Smooth muscle cell (in vitro differentiated cells): ENCODE measurements around the gene SEBOX. TPM values are rescaled to one million over a fixed set of nuclear protein-coding genes. Genes with fewer than 3 reads are reported as not detected.

ENCODE experiments used
- DNase-seq: peaks from one replicate; lab custom pipeline; 2025; ENCODE audit not compliant: unreplicated experiment; lab: John Stamatoyannopoulos, UW
- H2AFZ ChIP-seq: fragments of 200-600 bp; sonication (generic); 2 replicates; pipeline ENCODE4 v1.6.0; 2016; ENCODE audit warnings: antibody characterized with exemption, low read depth, mild to moderate bottlenecking
- H3F3A ChIP-seq: fragments of 200-600 bp; sonication (generic); 2 replicates; pipeline ENCODE4 v1.6.0; 2017; ENCODE audit warnings: antibody characterized with exemption, low read depth
- H3K27ac ChIP-seq: fragments of 200-600 bp; sonication (generic); 2 replicates; pipeline ENCODE4 v1.5.1; 2016; ENCODE audit warnings: low read depth, mild to moderate bottlenecking
- H3K27me3 ChIP-seq: fragments of 200-600 bp; sonication (generic); 2 replicates; pipeline ENCODE4 v1.6.1; 2016; ENCODE audit warnings: low read depth, mild to moderate bottlenecking
- H3K36me3 ChIP-seq: fragments of 200-600 bp; sonication (generic); 2 replicates; pipeline ENCODE4 v1.5.1; 2016; ENCODE audit warnings: low read depth
- H3K4me1 ChIP-seq: fragments of 200-600 bp; sonication (generic); 2 replicates; pipeline ENCODE4 v1.5.1; 2016; ENCODE audit warnings: low read depth
- H3K4me2 ChIP-seq: fragments of 200-600 bp; sonication (generic); 2 replicates; pipeline ENCODE4 v1.6.0; 2016; ENCODE audit warnings: mild to moderate bottlenecking
- H3K4me3 ChIP-seq: fragments of 200-600 bp; sonication (generic); 2 replicates; pipeline ENCODE4 v1.5.1; 2016; ENCODE audit warnings: mild to moderate bottlenecking
- H3K79me2 ChIP-seq: fragments of 200-600 bp; sonication (generic); 2 replicates; pipeline ENCODE4 v1.6.0; 2016; ENCODE audit warnings: low read depth, mild to moderate bottlenecking
- H3K9ac ChIP-seq: fragments of 200-600 bp; sonication (generic); 2 replicates; pipeline ENCODE4 v1.6.0; 2016; ENCODE audit warnings: low read depth
- H3K9me3 ChIP-seq: fragments of 200-600 bp; sonication (generic); replicated peaks from 2 replicates; pipeline ENCODE4 v1.5.1; 2016; ENCODE audit warnings: low read depth
- H4K20me1 ChIP-seq: fragments of 200-600 bp; sonication (generic); 2 replicates; pipeline ENCODE4 v1.6.0; 2016; ENCODE audit warnings: low read depth
- WGBS: methylation state at CpG from one replicate; pipeline ENCODE4 v1.1.7; 2016; ENCODE audit warnings: low lambda C conversion rate; 5-methylcytosine and 5-hydroxymethylcytosine counted together
- polyA plus RNA-seq: library from polyadenylated mRNA; unstranded; fragments of >200 nt; fragmentation: Nextera tagmentation; extraction: Ambion mirVana; gene quantifications from 2 replicates; pipeline ENCODE4 v1.2.1, GENCODE V29; 2016
- total RNA-seq: library from RNA; depleted of rRNA; stranded (reverse); fragments of >200 nt; gene quantifications from 2 replicates; pipeline ENCODE4 v1.2.3, GENCODE V29; 2014
- TF ChIP-seq, protein P1 (sequence below): fragments of 200-600 bp; sonication (generic); IDR thresholded peaks from 2 replicates; pipeline ENCODE4 v1.5.1; 2017; ENCODE audit warnings: borderline replicate concordance, mild to moderate bottlenecking, antibody characterized with exemption; ENCODE audit not compliant: insufficient read depth, poor library complexity, severe bottlenecking

Gene SEBOX
- total and polyA plus RNA-seq, 2 experiments from 2014 or later, result not detected

DNA sequence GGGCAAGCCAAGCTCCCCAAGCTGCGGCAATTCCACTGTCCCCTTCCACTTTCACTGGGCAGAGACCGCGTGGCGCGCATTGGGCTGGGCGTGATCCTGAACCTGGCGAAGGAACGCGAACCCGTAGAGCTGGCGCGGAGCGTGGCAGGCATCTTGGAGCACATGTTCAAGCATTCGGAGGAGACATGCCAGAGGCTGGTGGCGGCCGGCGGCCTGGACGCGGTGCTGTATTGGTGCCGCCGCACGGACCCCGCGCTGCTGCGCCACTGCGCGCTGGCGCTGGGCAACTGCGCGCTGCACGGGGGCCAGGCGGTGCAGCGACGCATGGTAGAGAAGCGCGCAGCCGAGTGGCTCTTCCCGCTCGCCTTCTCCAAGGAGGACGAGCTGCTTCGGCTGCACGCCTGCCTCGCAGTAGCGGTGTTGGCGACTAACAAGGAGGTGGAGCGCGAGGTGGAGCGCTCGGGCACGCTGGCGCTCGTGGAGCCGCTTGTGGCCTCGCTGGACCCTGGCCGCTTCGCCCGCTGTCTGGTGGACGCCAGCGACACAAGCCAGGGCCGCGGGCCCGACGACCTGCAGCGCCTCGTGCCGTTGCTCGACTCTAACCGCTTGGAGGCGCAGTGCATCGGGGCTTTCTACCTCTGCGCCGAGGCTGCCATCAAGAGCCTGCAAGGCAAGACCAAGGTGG, 16.3 kb upstream of the SEBOX start:
- Histone ChIP-seq H2AFZ (no peak overlapping the region), H3F3A (no peaks in the 10 kb centered on the region), H3K27me3 (peaks cover 27% of the 10 kb centered on the region), H3K4me1 (no peaks in the 10 kb centered on the region), H3K9ac (no peak overlapping the region), H3K9me3 (no peaks in the 10 kb centered on the region), H3K4me3 (peak overlapping the region; percentile 10), H3K36me3 (no peaks in the 10 kb centered on the region), H3K4me2 (peak overlapping the region; percentile 68), H3K79me2 (no peaks in the 10 kb centered on the region), H3K27ac (no peak overlapping the region), H4K20me1 (peaks cover 75% of the 10 kb centered on the region)
- WGBS, result 28% methylated on average over 71 of the region's 72 CpGs
- TF ChIP-seq, protein P1, sequence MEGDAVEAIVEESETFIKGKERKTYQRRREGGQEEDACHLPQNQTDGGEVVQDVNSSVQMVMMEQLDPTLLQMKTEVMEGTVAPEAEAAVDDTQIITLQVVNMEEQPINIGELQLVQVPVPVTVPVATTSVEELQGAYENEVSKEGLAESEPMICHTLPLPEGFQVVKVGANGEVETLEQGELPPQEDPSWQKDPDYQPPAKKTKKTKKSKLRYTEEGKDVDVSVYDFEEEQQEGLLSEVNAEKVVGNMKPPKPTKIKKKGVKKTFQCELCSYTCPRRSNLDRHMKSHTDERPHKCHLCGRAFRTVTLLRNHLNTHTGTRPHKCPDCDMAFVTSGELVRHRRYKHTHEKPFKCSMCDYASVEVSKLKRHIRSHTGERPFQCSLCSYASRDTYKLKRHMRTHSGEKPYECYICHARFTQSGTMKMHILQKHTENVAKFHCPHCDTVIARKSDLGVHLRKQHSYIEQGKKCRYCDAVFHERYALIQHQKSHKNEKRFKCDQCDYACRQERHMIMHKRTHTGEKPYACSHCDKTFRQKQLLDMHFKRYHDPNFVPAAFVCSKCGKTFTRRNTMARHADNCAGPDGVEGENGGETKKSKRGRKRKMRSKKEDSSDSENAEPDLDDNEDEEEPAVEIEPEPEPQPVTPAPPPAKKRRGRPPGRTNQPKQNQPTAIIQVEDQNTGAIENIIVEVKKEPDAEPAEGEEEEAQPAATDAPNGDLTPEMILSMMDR, result peak; percentile 34
- DNase-seq, result no peak

DNA sequence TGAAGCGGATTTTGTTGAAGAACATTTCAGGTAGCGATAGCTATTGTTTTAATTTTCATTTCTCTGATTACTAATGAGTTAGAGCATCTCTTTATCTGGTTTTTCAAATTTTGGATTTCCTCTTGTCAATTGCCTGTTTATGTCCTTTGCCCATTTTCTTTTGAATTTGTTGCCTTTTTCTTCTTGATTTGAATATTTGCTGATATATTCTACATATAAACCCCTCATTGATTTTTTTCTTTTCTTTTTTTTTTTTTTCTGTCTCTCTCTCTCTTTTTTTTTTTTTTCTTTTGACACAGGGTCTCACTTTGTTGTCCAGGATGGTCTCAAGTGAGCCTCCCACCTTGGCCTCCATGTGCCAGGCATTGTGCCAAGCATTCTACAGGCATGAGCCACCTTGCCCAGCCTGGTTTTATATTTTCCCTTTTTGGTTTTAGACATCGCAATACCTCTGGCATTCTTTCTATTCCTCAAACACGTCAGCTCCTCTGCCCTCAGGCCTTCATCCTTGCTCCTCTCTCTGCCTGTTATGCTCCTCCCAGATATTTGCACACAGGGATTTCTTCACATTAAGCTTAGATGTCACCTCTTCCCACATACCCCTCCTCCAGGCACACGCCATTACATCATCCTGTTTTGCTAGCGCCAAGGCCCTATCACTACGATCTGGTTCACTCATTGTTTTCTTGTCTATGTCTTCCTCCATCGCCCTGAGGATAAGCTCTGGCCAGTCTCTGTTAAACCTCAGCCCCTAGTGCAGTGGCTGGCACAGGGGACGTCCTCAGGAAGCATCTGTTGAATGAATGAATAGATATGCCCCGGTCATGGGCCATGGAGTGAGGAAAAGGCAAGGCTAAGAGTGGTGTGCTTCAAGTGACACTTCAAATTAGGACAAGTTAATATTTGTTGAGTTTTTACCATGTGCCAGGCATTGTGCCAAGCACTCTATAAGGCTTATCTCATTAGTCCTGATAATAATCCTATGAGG, 15.1 kb upstream of the SEBOX start:
- Histone ChIP-seq H3K4me1 (no peaks in the 10 kb centered on the region), H3K36me3 (no peaks in the 10 kb centered on the region), H3K79me2 (no peaks in the 10 kb centered on the region), H2AFZ (no peak overlapping the region), H3K9ac (no peak overlapping the region), H3K4me3 (no peak overlapping the region), H3K27ac (no peak overlapping the region), H3K9me3 (no peaks in the 10 kb centered on the region), H4K20me1 (peaks cover 80% of the 10 kb centered on the region), H3K4me2 (peak overlapping the region; percentile 21), H3K27me3 (peaks cover 27% of the 10 kb centered on the region), H3F3A (no peaks in the 10 kb centered on the region)
- 65% methylated on average over 10 of the region's 10 CpGs for WGBS
- TF ChIP-seq, protein P1, result no peak
- no peak for DNase-seq

DNA sequence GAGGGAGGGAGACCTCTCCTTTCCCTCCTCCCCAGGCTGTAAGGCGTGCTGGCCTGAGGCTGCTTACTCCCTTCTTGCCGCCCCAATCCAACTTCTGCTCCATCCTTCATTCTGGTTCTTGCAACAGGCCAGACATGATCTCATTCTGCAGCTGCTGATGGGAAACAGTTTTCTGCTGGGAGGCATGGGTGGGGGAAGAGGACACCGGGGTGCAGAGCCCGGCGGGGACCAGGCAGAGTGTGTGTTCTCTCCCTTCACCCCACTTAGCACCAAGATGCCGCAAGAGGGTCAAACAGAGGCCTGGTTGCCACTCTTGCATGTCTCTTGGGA, 7.9 kb upstream of the SEBOX start:
- Histone ChIP-seq H3K36me3 (no peaks in the 10 kb centered on the region), H3F3A (peaks cover 5% of the 10 kb centered on the region), H3K27ac (no peak overlapping the region), H3K4me2 (peak overlapping the region; percentile 94), H2AFZ (no peak overlapping the region), H3K4me3 (peak overlapping the region; percentile 68), H4K20me1 (peaks cover 49% of the 10 kb centered on the region), H3K79me2 (peaks cover 19% of the 10 kb centered on the region), H3K4me1 (peaks cover 20% of the 10 kb centered on the region), H3K9ac (no peak overlapping the region), H3K9me3 (no peaks in the 10 kb centered on the region), H3K27me3 (no peaks in the 10 kb centered on the region)
- 89% methylated on average over 6 of the region's 6 CpGs for WGBS
- no peak for DNase-seq
- TF ChIP-seq, protein P1, result no peak
